GM12864 (cell line): ENCODE data around the gene WNT3.

Source experiments
- DNase-seq: peaks from one replicate; pipeline ENCODE4 v3.0.0-alpha.2; 2011; ENCODE audit warnings: low read depth
- H3K4me3 ChIP-seq: 2 replicates; pipeline ENCODE4 v1.5.1; 2011; ENCODE audit warnings: mild to moderate bottlenecking, low read depth, low read length, control low read depth
- TF ChIP-seq, protein P1 (sequence below): IDR thresholded peaks from 2 replicates; pipeline ENCODE4 v1.5.1; 2011; ENCODE audit warnings: low read depth, mild to moderate bottlenecking, moderate library complexity, low read length, control low read depth, inconsistent platforms; ENCODE audit errors: missing control alignments

The WNT3 gene

DNA sequence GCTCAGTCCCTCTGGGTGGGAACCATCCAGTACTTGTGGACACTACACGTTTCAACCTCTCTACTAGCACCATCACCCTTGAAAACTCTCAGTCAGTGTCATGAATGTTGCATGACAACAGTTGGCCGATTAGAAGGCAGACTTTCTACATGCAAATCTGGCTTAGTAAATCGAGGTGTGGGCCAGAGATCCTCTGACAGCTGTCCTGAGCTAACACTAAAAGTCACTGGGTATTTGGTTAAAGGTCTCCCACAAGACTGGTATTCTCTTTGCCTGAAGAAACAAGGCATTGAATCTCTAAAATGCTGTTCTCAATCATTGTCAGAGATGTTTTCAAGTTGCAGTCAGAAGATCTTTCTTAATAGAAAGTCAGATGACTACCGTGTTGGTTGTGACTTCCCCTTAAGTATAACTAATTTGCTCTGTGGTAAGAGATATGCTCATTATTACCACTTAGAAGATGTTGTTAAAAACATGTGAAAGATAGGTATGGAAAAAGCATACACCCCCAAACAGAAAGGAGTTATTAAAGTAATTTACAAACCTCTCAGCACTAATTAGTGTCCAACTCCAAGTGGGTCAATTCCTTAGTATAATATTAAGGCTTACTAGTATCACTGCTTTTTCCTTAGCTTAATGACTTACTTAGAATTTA is 62.3 kb downstream of the WNT3 start:
- TF ChIP-seq, protein P1, sequence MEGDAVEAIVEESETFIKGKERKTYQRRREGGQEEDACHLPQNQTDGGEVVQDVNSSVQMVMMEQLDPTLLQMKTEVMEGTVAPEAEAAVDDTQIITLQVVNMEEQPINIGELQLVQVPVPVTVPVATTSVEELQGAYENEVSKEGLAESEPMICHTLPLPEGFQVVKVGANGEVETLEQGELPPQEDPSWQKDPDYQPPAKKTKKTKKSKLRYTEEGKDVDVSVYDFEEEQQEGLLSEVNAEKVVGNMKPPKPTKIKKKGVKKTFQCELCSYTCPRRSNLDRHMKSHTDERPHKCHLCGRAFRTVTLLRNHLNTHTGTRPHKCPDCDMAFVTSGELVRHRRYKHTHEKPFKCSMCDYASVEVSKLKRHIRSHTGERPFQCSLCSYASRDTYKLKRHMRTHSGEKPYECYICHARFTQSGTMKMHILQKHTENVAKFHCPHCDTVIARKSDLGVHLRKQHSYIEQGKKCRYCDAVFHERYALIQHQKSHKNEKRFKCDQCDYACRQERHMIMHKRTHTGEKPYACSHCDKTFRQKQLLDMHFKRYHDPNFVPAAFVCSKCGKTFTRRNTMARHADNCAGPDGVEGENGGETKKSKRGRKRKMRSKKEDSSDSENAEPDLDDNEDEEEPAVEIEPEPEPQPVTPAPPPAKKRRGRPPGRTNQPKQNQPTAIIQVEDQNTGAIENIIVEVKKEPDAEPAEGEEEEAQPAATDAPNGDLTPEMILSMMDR, result no peak
- DNase-seq, result no peak
- H3K4me3 ChIP-seq, result no peak overlapping the region

DNA sequence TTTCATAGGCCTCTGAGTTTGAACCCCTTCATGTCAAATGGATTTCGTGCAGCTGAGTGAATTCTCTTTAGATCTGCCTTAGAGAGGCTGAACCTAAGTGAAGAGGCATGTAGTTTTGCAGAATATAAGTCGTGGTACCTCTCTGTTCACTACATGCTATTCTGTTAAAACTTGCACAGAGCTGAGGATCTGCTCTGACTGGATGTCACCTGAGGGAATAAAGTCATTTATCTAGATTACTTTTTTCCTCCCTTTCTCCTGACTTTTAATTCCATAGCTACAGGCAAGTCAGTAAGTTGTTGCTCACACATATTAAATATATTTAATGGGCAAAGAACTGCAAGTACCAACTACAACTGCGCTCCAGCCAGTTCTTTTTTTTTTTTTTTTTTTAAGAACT is 64.7 kb downstream of the WNT3 start:
- DNase-seq, result no peak
- TF ChIP-seq, protein P1, result no peak
- H3K4me3 ChIP-seq, result no peak overlapping the region

DNA sequence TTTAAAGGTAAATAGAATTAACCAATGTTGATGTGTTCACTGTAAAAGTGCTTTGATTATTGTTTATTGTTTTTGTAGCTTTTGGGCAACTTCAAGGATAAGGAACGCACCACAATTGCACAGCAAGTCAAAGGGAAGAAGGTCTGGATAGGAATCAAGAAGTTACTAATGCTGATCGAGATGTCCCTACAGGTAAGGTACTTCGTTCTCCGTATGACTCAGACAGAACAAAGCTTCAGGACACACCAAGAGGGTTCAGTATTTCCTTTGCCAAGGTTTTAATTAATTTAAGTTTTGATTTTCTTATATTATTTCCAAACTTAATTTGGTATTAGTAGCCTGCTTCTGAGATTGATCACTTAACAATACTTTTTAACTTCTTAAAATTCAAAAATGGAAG is 67.1 kb downstream of the WNT3 start:
- TF ChIP-seq, protein P1, result no peak
- DNase-seq, result no peak

DNA sequence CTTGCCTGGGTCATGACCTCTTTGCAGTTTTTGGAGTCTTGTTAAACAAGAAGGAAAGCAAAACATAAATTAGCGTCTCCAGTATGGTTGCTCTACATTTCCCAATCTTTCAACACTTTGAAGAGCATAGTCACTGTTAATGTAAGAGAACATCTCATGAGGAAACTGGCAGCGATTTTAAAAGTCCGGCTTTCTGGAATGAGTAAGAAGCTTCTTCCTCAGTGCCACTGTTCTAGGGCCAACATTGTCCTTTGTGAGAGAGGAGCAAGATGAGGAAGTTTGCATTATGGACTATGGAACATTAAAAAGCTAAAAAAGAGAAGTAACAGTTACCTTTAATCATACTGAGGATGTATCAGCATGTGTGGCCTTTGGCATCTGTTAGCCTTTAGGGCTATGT is 73.1 kb downstream of the WNT3 start:
- H3K4me3 ChIP-seq, result no peak overlapping the region
- no peak for DNase-seq
- TF ChIP-seq, protein P1, result no peak

More for the DNA sequence above, 67.1 kb downstream of the WNT3 start:
- H3K4me3 ChIP-seq, result no peak overlapping the region

DNA sequence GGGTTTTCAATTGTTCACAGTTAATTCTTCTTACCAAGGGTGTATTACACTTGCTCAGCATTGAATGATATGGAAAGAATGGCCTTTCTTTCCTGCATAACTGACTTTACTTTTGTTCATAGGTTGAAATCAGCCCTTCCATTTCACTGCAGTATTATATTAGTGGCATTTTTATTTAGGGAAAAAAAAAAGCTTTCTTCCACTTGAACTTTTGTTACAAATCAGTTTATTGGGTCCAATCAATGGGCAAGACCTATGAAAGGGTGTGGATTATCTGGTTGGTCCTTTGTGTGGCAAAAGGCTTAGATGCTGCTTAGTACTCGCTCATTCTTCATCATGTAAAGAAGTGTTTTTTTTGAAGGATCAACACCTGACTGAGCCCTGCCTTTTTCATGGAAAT is 74.1 kb downstream of the WNT3 start:
- no peak for DNase-seq
- TF ChIP-seq, protein P1, result no peak
- no peak overlapping the region for H3K4me3 ChIP-seq

DNA sequence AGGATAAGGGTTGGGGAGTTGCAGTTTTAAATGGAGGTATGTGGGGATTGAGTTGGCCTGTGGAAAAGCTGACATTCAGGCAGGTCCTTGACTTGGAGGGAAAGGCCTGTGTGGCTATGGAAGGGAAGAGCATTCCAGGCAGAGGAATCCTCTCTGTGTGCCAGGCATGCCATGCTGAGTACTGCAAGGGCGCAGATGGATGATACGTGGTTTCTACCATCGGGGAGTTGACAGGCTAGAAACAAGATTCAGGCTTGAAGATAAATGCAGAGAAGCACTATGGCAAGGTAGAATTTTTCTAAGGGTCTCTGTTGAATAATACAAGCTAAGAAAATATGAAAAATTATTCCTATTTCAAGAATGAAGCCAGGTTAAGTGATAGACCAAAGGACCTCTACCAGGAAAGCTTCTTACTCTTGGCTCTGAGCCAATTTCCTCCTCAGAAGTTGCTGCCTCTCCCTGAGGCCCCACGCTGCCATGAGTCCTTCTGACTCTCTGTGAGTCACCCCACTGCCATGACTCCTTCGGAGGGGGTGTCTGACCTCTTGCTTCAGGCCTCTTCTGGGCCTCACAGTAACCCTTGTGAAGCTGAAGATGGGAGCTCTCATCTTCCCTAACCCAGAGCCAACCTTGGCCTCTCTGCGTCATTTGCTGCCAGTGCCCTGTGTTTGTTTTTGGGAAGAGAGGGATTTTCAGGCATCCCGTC is 75.8 kb downstream of the WNT3 start:
- H3K4me3 ChIP-seq, result no peak overlapping the region
- DNase-seq, result no peak
- TF ChIP-seq, protein P1, result no peak

DNA sequence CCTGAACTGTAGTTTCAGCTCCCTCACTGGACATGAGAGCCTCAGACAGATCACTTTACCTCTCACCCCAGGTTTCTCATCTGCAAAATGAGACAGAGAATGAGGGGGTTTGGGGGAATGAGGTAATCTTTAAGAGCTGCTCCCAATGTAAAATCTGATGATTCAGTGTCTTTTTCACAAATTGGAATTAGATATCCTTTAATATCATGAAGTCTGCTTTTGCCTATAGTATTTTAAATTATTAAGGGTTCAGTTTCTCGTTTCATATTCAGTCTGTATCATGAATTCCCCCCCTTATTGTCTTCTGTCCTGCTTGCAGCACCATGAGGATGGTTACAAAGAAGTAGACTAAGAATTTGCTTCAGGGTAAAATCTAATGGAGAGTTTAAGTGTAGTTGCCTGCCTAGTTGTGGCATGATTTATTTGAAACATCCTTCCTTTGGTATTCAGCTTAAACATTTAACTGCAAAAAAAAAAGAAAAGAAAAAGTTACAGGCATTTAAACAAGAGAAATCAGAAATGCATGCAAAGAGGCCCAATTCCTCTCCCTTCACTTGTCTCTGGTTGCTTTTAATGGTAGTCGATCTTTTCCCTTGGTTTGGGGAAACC is 77.3 kb downstream of the WNT3 start:
- TF ChIP-seq, protein P1, result no peak
- no peak for DNase-seq

More for the DNA sequence above, 77.3 kb downstream of the WNT3 start:
- no peak overlapping the region for H3K4me3 ChIP-seq
